IMR-90 (cell line): ENCODE results near the gene PARD3. TPM values are rescaled to one million over a fixed set of nuclear protein-coding genes. Genes with fewer than 3 reads are reported as not detected.

Experiments
- ATAC-seq: fragments of 200-7000 bp; cut with Tn5 transposase; 2 replicates; pipeline ENCODE4 v1.9.1; 2020; ENCODE audit warnings: low read depth, mild to moderate bottlenecking, moderate library complexity
- BruUV-seq: library from RNA; stranded (reverse); fragments of 400-500 nt; replicated peaks from 2 replicates; lab custom pipeline; 2021; lab: Mats Ljungman, UMichigan
- CTCF ChIA-PET: fragments of 300-600 bp; formaldehyde crosslinking; extraction: SDS; loops from one replicate; lab custom pipeline; 2021; ENCODE audit warnings: antibody characterized with exemption; lab: Yijun Ruan, JAX
- POLR2A ChIA-PET: fragments of 300-600 bp; sonication (Branson Sonifier 250); formaldehyde crosslinking; loops from one replicate; lab custom pipeline; 2022; ENCODE audit warnings: antibody characterized with exemption; ENCODE audit not compliant: unreplicated experiment; lab: Charles Lee
- DNase-seq: peaks from one replicate; pipeline ENCODE4 v3.0.0; 2013
- H2AFZ ChIP-seq: replicated peaks from 2 replicates; pipeline ENCODE3; 2013; ENCODE audit warnings: low read length, mild to moderate bottlenecking; ENCODE audit not compliant: poor library complexity
- H2AK5ac ChIP-seq: 2 replicates; pipeline ENCODE4 v1.6.1; 2013; ENCODE audit warnings: low read depth, low read length, inconsistent platforms
- H2AK9ac ChIP-seq: replicated peaks from 2 replicates; pipeline ENCODE3; 2013; ENCODE audit warnings: mild to moderate bottlenecking, low read depth, low read length, moderate library complexity; ENCODE audit not compliant: poor library complexity
- H2BK120ac ChIP-seq: 2 replicates; pipeline ENCODE4 v1.6.1; 2013; ENCODE audit warnings: low read depth, low read length, inconsistent platforms
- H2BK15ac ChIP-seq: 3 replicates; pipeline ENCODE4 v1.6.1; 2013; ENCODE audit warnings: low read depth, low read length, inconsistent platforms
- H2BK20ac ChIP-seq: 2 replicates; pipeline ENCODE4 v1.6.1; 2013; ENCODE audit warnings: low read depth, mild to moderate bottlenecking, inconsistent platforms, low read length, moderate library complexity
- H2BK5ac ChIP-seq: 2 replicates; pipeline ENCODE4 v1.6.1; 2013; ENCODE audit warnings: mild to moderate bottlenecking, low read depth, low read length, inconsistent platforms; ENCODE audit not compliant: poor library complexity, severe bottlenecking
- H3K14ac ChIP-seq: replicated peaks from 2 replicates; pipeline ENCODE4 v1.6.1; 2013; ENCODE audit warnings: low read depth, low read length, inconsistent platforms
- H3K18ac ChIP-seq: 2 replicates; pipeline ENCODE4 v1.6.1; 2013; ENCODE audit warnings: low read depth, low read length, control low read depth
- H3K23ac ChIP-seq: 2 replicates; pipeline ENCODE4 v1.6.1; 2013; ENCODE audit warnings: low read depth, low read length, inconsistent platforms
- H3K27ac ChIP-seq: 2 replicates; pipeline ENCODE4 v1.5.1; 2013; ENCODE audit warnings: mild to moderate bottlenecking, control low read depth, low read length; ENCODE audit not compliant: insufficient read depth
- H3K27me3 ChIP-seq: 2 replicates; pipeline ENCODE4 v1.6.1; 2013; ENCODE audit warnings: low read length; ENCODE audit not compliant: control insufficient read depth, insufficient read depth
- H3K36me3 ChIP-seq: 2 replicates; pipeline ENCODE4 v1.6.1; 2013; ENCODE audit warnings: low read length, mixed read lengths; ENCODE audit not compliant: control insufficient read depth, insufficient read depth
- H3K4ac ChIP-seq: 2 replicates; pipeline ENCODE4 v1.6.1; 2013; ENCODE audit warnings: low read depth, low read length, inconsistent platforms
- H3K4me1 ChIP-seq: 2 replicates; pipeline ENCODE4 v1.6.1; 2013; ENCODE audit warnings: low read length, mixed read lengths; ENCODE audit not compliant: control insufficient read depth, insufficient read depth
- H3K4me2 ChIP-seq: 2 replicates; pipeline ENCODE4 v1.6.1; 2013; ENCODE audit warnings: low read depth, mild to moderate bottlenecking, control low read depth, low read length, moderate library complexity
- H3K4me3 ChIP-seq: 2 replicates; pipeline ENCODE4 v1.5.1; 2013; ENCODE audit warnings: low read depth, mild to moderate bottlenecking, control low read depth, low read length, moderate library complexity; ENCODE audit not compliant: insufficient read depth
- H3K56ac ChIP-seq: 2 replicates; pipeline ENCODE4 v1.6.1; 2013; ENCODE audit warnings: low read length, inconsistent platforms; ENCODE audit not compliant: insufficient read depth; ENCODE audit errors: extremely low read depth
- H3K79me1 ChIP-seq, 2 experiments: 2 replicates each; pipeline ENCODE4 v1.6.1; 2013; ENCODE audit warnings: low read length in 2 of 2, inconsistent platforms in 1 of 2, low read depth in 1 of 2
- H3K9ac ChIP-seq: 2 replicates; pipeline ENCODE4 v1.6.1; 2013; ENCODE audit warnings: low read depth, low read length, control low read depth
- H3K9me1 ChIP-seq: 2 replicates; pipeline ENCODE4 v1.6.1; 2013; ENCODE audit warnings: low read length, inconsistent platforms; ENCODE audit not compliant: insufficient read depth
- H3K9me3 ChIP-seq: 2 replicates; pipeline ENCODE4 v1.6.1; 2013; ENCODE audit warnings: low read length; ENCODE audit not compliant: control insufficient read depth, insufficient read depth
- H4K20me1 ChIP-seq: 2 replicates; pipeline ENCODE4 v1.6.1; 2013; ENCODE audit warnings: low read length, inconsistent platforms; ENCODE audit not compliant: insufficient read depth
- H4K5ac ChIP-seq: 2 replicates; pipeline ENCODE4 v1.6.1; 2013; ENCODE audit warnings: mild to moderate bottlenecking, low read depth, low read length, control low read depth
- H4K8ac ChIP-seq, 2 experiments: 2 replicates each; pipeline ENCODE4 v1.6.1; 2013; ENCODE audit warnings: low read depth in 2 of 2, low read length in 2 of 2, control low read depth in 1 of 2, inconsistent platforms in 1 of 2
- H4K91ac ChIP-seq: 2 replicates; pipeline ENCODE4 v1.6.1; 2013; ENCODE audit warnings: low read depth, low read length, inconsistent platforms; ENCODE audit not compliant: insufficient read depth
- CEBPB ChIP-seq: IDR thresholded peaks from 2 replicates; pipeline ENCODE4 v1.6.1; 2012; ENCODE audit warnings: low read depth, low read length, improper control_type of control experiment
- CHD1 ChIP-seq: IDR thresholded peaks from 2 replicates; pipeline ENCODE4 v1.6.1; 2012; ENCODE audit warnings: low read depth, low read length, improper control_type of control experiment
- CTCF ChIP-seq: conservative IDR thresholded peaks from 2 replicates; pipeline ENCODE4 v1.5.1; 2012; ENCODE audit warnings: mild to moderate bottlenecking, low read depth, low read length, improper control_type of control experiment
- FOS ChIP-seq: fragments of 150-350 bp; IDR thresholded peaks from 2 replicates; pipeline ENCODE4 v1.6.1; 2016; ENCODE audit warnings: low read depth, low read length
- MAFK ChIP-seq: IDR thresholded peaks from 2 replicates; pipeline ENCODE4 v1.6.1; 2012; ENCODE audit warnings: low read depth, low read length, improper control_type of control experiment
- MAZ ChIP-seq: IDR thresholded peaks from 2 replicates; pipeline ENCODE4 v1.6.1; 2012; ENCODE audit warnings: low read depth, mild to moderate bottlenecking, low read length, improper control_type of control experiment, moderate library complexity, borderline replicate concordance
- MXI1 ChIP-seq: IDR thresholded peaks from 2 replicates; pipeline ENCODE4 v1.6.1; 2012; ENCODE audit warnings: low read depth, mild to moderate bottlenecking, low read length, moderate library complexity, borderline replicate concordance
- NFE2L2 ChIP-seq: fragments of 150-350 bp; IDR thresholded peaks from 2 replicates; pipeline ENCODE4 v1.6.1; 2016; ENCODE audit warnings: low read depth, mild to moderate bottlenecking, low read length
- POLR2A ChIP-seq: IDR thresholded peaks from 2 replicates; pipeline ENCODE4 v1.6.1; 2012; ENCODE audit warnings: mild to moderate bottlenecking, low read depth, low read length
- RAD21 ChIP-seq: IDR thresholded peaks from 2 replicates; pipeline ENCODE4 v1.6.1; 2012; ENCODE audit warnings: low read length, improper control_type of control experiment
- RCOR1 ChIP-seq: IDR thresholded peaks from 2 replicates; pipeline ENCODE4 v1.6.1; 2012; ENCODE audit warnings: mild to moderate bottlenecking, low read length, improper control_type of control experiment; ENCODE audit not compliant: insufficient replicate concordance
- RFX5 ChIP-seq: IDR thresholded peaks from 2 replicates; pipeline ENCODE4 v1.8.0; 2012; ENCODE audit warnings: low read depth, mild to moderate bottlenecking, low read length, moderate library complexity
- USF2 ChIP-seq: fragments of 150-350 bp; IDR thresholded peaks from 2 replicates; pipeline ENCODE4 v1.6.1; 2017; ENCODE audit warnings: mild to moderate bottlenecking, antibody characterized with exemption, low read length, low read depth
- WGBS, 2 experiments: methylation state at CpG; one replicate each; pipeline versions ENCODE4 v1.1.5 to v1.1.7; 2013; ENCODE audit warnings: missing lambda C conversion rate in 2 of 2; ENCODE audit not compliant: insufficient read length in 1 of 2; ENCODE audit errors: extremely low coverage in 2 of 2; 5-methylcytosine and 5-hydroxymethylcytosine counted together
- dilution Hi-C: fragments of 300-500 bp; cut with HindIII; formaldehyde crosslinking; loops from one replicate; pipeline ENCODE4 v1.14.3; 2018; ENCODE audit warnings: low sequenced_read_pairs; ENCODE audit not compliant: unreplicated experiment
- in situ Hi-C: fragments of 300-500 bp; cut with MboI; formaldehyde crosslinking; loops from 3 replicates; pipeline ENCODE4 v1.14.3; 2019; ENCODE audit warnings: low sequenced_read_pairs, inconsistent platforms, mixed read lengths
- intact Hi-C: fragments of 100-400 bp; cut with micrococcal nuclease; formaldehyde crosslinking; loops from 2 replicates; pipeline ENCODE4 v1.10.0; 2022
- polyA plus RNA-seq, 3 experiments: library from polyadenylated mRNA; depleted of rRNA; stranded (reverse); fragments of >200 nt; gene quantifications; 2 replicates each; pipeline ENCODE4 v1.2.3, GENCODE V29; 2012; ENCODE audit warnings: low replicate concordance in 1 of 3
- total RNA-seq: library from RNA; depleted of rRNA; stranded (reverse); fragments of >200 nt; gene quantifications from 2 replicates; pipeline ENCODE4 v1.2.3, GENCODE V29; 2012

PARD3 gene
- total and polyA plus RNA-seq, 2 of the 4 experiments (the other 2 are of a cell fraction), result 14.6 to 37.5 TPM

GRCh38 chr10:34643620-34644019, 171.5 kb downstream of the PARD3 start:
- Histone ChIP-seq H4K91ac (no peak overlapping the region), H3K4me3 (no peak overlapping the region), H3K4me2 (no peak overlapping the region), H3K79me1 (peaks cover 10 to 16% of the 10 kb centered on the region in 2 experiments; a peak in 2 of 4 replicates), H3K4me1 (no peaks in the 10 kb centered on the region), H2BK15ac (no peak overlapping the region), H3K56ac (no peak overlapping the region), H2AFZ (no peak overlapping the region), H3K14ac (no peak overlapping the region), H3K18ac (no peak overlapping the region), H3K4ac (no peak overlapping the region), H4K8ac (no peak overlapping the region), H3K27ac (no peak overlapping the region), H2AK5ac (no peak overlapping the region), H3K9me1 (no peaks in the 10 kb centered on the region), H2BK20ac (no peak overlapping the region), H3K9me3 (no peaks in the 10 kb centered on the region), H4K20me1 (no peaks in the 10 kb centered on the region), H3K23ac (no peak overlapping the region), H2BK120ac (no peak overlapping the region), H3K36me3 (no peaks in the 10 kb centered on the region), H2BK5ac (no peak overlapping the region), H3K27me3 (no peaks in the 10 kb centered on the region), H3K9ac (no peak overlapping the region), H2AK9ac (no peak overlapping the region), H4K5ac (no peak overlapping the region)
- ATAC-seq, result no peak
- in situ Hi-C loops, result loop anchor here (25.0 kb wide), 1 partner anchor 856 kb away; no protein-coding TSS in a partner anchor
- POLR2A ChIA-PET, result no interaction called here
- no peak for TF ChIP-seq MAZ
- no peak for TF ChIP-seq MXI1
- TF ChIP-seq RAD21, result no peak
- no peak for TF ChIP-seq RCOR1
- no peak for TF ChIP-seq CTCF
- no peak for TF ChIP-seq POLR2A
- no peak for TF ChIP-seq CHD1
- TF ChIP-seq FOS, result no peak
- TF ChIP-seq CEBPB, result no peak
- TF ChIP-seq NFE2L2, result no peak
- TF ChIP-seq RFX5, result no peak
- TF ChIP-seq USF2, result no peak
- no peak for TF ChIP-seq MAFK
- intact Hi-C loops, result no loop called here
- dilution Hi-C loops, result no loop called here
- CTCF ChIA-PET, result interaction anchor here (0.9 kb wide), 1 partner anchor 12 kb away, joined by 4 read pairs; no protein-coding TSS in a partner anchor
- BruUV-seq, result no TSS peak
- no CpG with 5 or more reads among the region's 5 CpGs for WGBS, 2 experiments
- DNase-seq, result no peak
